IPS DF 6.9 (cell line): Measurements from ENCODE around the gene JMJD8.

Experiments
- DNase-seq: peaks from one replicate; pipeline ENCODE4 v3.0.0-alpha.2; 2013; ENCODE audit warnings: low read depth, low spot score
- H3K27ac ChIP-seq: one replicate; pipeline ENCODE4 v1.5.1; 2013; ENCODE audit warnings: low read length, control low read depth
- H3K27me3 ChIP-seq: 2 replicates; pipeline ENCODE4 v1.6.1; 2013; ENCODE audit warnings: mild to moderate bottlenecking, low read length; ENCODE audit not compliant: control insufficient read depth, insufficient read depth
- H3K36me3 ChIP-seq: 2 replicates; pipeline ENCODE4 v1.6.1; 2013; ENCODE audit warnings: low read length; ENCODE audit not compliant: control insufficient read depth, insufficient read depth
- H3K4me1 ChIP-seq: 2 replicates; pipeline ENCODE4 v1.6.1; 2013; ENCODE audit warnings: low read length; ENCODE audit not compliant: control insufficient read depth, insufficient read depth
- H3K4me3 ChIP-seq: 2 replicates; pipeline ENCODE4 v1.5.1; 2013; ENCODE audit warnings: mild to moderate bottlenecking, low read length
- H3K9me3 ChIP-seq: 2 replicates; pipeline ENCODE4 v1.6.1; 2013; ENCODE audit warnings: low read length, inconsistent platforms; ENCODE audit not compliant: control insufficient read depth, insufficient read depth
- WGBS: extraction: QIAGEN DNeasy Blood & Tissue Kit; methylation state at CpG from one replicate; pipeline ENCODE4 v1.1.7; 2013; ENCODE audit warnings: mixed read lengths, missing lambda C conversion rate; ENCODE audit not compliant: insufficient read length, insufficient coverage; 5-methylcytosine and 5-hydroxymethylcytosine counted together

JMJD8 gene

GRCh38 chr16:635573-636205 lies 48.4 kb downstream of the JMJD8 start:
- H3K36me3 ChIP-seq: peaks cover 16% of the 10 kb centered on the region
- no CpG with 5 or more reads among the region's 55 CpGs for WGBS
- H3K4me1 ChIP-seq: peaks cover 6% of the 10 kb centered on the region
- no peak overlapping the region for H3K27ac ChIP-seq
- DNase-seq: no peak
- no peaks in the 10 kb centered on the region for H3K9me3 ChIP-seq
- peak overlapping the region; percentile 78 for H3K4me3 ChIP-seq
- H3K27me3 ChIP-seq: no peaks in the 10 kb centered on the region

DNA sequence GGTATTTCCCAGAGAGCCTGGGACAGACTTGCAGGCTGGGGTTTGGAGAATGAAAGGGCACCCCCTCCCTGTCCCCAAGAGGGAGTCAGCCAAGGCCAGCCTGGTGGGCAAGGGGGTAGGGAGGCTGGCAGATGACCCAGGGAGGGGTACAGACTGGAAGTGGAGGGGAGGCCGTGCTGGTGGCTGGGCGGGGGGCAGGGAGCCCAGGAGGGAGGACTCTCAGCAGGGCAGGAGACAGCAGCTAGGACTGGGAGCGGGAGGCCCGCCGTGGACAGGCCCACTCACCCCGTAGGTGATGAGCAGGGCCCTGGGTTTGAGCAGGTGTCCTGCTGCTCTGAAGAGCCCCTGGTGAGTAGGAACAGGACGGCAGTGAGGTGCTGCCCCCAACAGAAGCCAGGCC lies 49.1 kb downstream of the JMJD8 start:
- peaks cover 16% of the 10 kb centered on the region for H3K36me3 ChIP-seq
- no peaks in the 10 kb centered on the region for H3K9me3 ChIP-seq
- no peaks in the 10 kb centered on the region for H3K27me3 ChIP-seq
- WGBS: no CpG with 5 or more reads among the region's 7 CpGs
- peaks cover 11% of the 10 kb centered on the region for H3K4me1 ChIP-seq
- no peak for DNase-seq
- H3K27ac ChIP-seq: no peak overlapping the region
- no peak overlapping the region for H3K4me3 ChIP-seq

DNA sequence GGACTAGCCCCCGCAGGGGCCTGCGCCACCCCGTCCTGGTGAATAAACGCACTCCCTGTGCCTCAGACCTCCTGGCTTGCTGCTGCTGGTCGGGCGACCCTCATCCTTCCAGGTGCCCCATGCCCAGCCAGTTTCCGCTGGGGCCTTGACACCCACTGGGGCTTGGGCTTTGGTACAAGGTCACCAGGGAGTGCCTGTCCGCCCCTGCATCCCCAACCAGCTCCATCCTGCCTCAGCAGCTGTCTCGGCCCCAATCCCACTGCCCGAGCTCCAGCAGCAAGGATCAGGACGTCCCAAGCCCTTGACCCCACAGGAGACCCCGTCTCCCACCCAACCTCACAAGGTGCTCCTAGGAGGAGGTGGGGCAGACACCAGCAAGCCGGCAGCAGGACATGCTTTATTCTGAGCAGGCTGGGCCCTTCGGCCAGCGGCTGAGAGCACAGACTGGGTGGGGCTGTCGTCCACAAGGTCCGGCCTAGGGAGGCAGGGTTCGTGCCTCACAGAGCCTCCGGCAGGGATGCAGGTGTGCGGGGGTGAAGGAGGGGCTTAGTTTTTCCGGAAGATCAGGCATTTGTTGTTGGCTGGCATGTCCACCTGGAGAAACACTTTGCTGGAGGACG lies 50.0 kb downstream of the JMJD8 start:
- no peaks in the 10 kb centered on the region for H3K27me3 ChIP-seq
- H3K4me3 ChIP-seq: no peak overlapping the region
- H3K4me1 ChIP-seq: peaks cover 14% of the 10 kb centered on the region
- no peaks in the 10 kb centered on the region for H3K9me3 ChIP-seq
- H3K27ac ChIP-seq: no peak overlapping the region
- no CpG with 5 or more reads among the region's 22 CpGs for WGBS
- DNase-seq: no peak
- H3K36me3 ChIP-seq: peaks cover 16% of the 10 kb centered on the region

DNA sequence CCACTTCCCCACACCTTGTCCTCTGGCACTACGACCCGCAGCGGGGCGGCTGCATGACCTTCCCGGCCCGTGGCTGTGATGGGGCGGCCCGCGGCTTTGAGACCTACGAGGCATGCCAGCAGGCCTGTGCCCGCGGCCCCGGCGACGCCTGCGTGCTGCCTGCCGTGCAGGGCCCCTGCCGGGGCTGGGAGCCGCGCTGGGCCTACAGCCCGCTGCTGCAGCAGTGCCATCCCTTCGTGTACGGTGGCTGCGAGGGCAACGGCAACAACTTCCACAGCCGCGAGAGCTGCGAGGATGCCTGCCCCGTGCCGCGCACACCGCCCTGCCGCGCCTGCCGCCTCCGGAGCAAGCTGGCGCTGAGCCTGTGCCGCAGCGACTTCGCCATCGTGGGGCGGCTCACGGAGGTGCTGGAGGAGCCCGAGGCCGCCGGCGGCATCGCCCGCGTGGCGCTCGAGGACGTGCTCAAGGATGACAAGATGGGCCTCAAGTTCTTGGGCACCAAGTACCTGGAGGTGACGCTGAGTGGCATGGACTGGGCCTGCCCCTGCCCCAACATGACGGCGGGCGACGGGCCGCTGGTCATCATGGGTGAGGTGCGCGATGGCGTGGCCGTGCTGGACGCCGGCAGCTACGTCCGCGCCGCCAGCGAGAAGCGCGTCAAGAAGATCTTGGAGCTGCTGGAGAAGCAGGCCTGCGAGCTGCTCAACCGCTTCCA lies 50.6 kb downstream of the JMJD8 start:
- Histone ChIP-seq H3K4me1 (peaks cover 15% of the 10 kb centered on the region), H3K27ac (no peak overlapping the region), H3K9me3 (no peaks in the 10 kb centered on the region), H3K4me3 (no peak overlapping the region), H3K27me3 (no peaks in the 10 kb centered on the region), H3K36me3 (peaks cover 17% of the 10 kb centered on the region)
- no CpG with 5 or more reads among the region's 74 CpGs for whole genome bisulfite sequencing
- no peak for DNase-seq

DNA sequence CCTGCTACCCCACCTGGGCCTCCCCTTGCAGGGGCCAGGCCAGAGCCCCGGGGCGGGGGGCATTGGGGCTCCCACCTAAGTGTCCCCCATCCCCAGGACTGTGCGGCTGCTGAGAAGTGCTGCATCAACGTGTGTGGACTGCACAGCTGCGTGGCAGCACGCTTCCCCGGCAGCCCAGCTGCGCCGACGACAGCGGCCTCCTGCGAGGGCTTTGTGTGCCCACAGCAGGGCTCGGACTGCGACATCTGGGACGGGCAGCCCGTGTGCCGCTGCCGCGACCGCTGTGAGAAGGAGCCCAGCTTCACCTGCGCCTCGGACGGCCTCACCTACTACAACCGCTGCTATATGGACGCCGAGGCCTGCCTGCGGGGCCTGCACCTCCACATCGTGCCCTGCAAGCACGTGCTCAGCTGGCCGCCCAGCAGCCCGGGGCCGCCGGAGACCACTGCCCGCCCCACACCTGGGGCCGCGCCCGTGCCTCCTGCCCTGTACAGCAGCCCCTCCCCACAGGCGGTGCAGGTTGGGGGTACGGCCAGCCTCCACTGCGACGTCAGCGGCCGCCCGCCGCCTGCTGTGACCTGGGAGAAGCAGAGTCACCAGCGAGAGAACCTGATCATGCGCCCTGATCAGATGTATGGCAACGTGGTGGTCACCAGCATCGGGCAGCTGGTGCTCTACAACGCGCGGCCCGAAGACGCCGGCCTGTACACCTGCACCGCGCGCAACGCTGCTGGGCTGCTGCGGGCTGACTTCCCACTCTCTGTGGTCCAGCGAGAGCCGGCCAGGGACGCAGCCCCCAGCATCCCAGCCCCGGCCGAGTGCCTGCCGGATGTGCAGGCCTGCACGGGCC lies 51.4 kb downstream of the JMJD8 start:
- DNase-seq: no peak
- Histone ChIP-seq H3K36me3 (peaks cover 18% of the 10 kb centered on the region), H3K4me1 (peaks cover 12% of the 10 kb centered on the region), H3K9me3 (no peaks in the 10 kb centered on the region), H3K27me3 (no peaks in the 10 kb centered on the region), H3K27ac (no peak overlapping the region), H3K4me3 (no peak overlapping the region)
- no CpG with 5 or more reads among the region's 67 CpGs for WGBS

DNA sequence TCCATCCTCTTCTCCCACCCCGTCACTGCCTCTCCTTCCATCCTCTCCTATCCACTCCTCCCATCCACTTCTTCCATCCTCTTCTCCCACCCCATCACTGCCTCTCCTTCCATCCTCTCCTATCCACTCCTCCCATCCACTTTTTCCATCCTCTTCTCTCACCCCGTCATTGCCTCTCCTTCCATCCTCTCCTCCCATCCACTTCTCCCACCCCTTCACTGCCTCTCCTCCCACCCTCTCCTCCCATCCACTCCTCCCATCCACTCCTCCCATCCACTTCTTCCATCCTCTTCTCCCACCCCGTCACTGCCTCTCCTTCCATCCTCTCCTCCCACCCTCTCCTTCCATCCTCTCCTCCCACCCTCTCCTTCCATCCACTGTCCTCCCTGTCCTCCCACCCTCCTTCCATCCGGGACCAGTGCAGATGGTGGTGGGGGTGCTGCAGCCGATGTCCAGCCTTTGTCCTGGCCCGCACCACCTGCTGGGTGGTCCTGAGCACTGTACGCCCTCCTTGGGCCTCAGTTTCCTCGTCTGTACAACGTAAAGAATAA lies 52.3 kb downstream of the JMJD8 start:
- Histone ChIP-seq H3K27ac (no peak overlapping the region), H3K27me3 (no peaks in the 10 kb centered on the region), H3K4me1 (peaks cover 14% of the 10 kb centered on the region), H3K36me3 (peaks cover 18% of the 10 kb centered on the region), H3K9me3 (no peaks in the 10 kb centered on the region), H3K4me3 (no peak overlapping the region)
- no peak for DNase-seq
- WGBS: 100% methylated on average over 2 of the region's 9 CpGs
